K562 (cell line): ENCODE results near the gene DCUN1D3. TPM values are rescaled to one million over a fixed set of nuclear protein-coding genes. Genes with fewer than 3 reads are reported as not detected.
A peak's percentile ranks its signal among the peaks of the same experiment; 100 is the strongest.

Source experiments
- ATF7 ChIP-seq: fragments of 450-650 bp; IDR thresholded peaks from 2 replicates; pipeline ENCODE4 v1.7.1; 2014; ENCODE audit warnings: mild to moderate bottlenecking, moderate library complexity
- CHCHD3 ChIP-seq: fragments of 250-450 bp; sonication (Bioruptor Pico); IDR thresholded peaks from 2 replicates; pipeline ENCODE4 v2.1.2; 2022; ENCODE audit warnings: mild to moderate bottlenecking
- DDX20 ChIP-seq: fragments of 450-650 bp; IDR thresholded peaks from 2 replicates; pipeline ENCODE4 v1.6.1; 2016; ENCODE audit warnings: missing genetic modification characterization, low read depth, mild to moderate bottlenecking, missing compliant biosample characterization, moderate library complexity
- NR2F6 ChIP-seq: fragments of 450-650 bp; formaldehyde crosslinking; IDR thresholded peaks from 2 replicates; pipeline ENCODE4 v1.4.0; 2020; ENCODE audit warnings: mild to moderate bottlenecking
- PHF20 ChIP-seq: fragments of 450-650 bp; IDR thresholded peaks from 2 replicates; pipeline ENCODE4 v1.6.1; 2018; ENCODE audit not compliant: partially characterized antibody
- RBM34 ChIP-seq: fragments of 200-400 bp; formaldehyde crosslinking; IDR thresholded peaks from 2 replicates; pipeline ENCODE4 v1.6.1; 2018; ENCODE audit warnings: low read length, borderline replicate concordance; ENCODE audit not compliant: insufficient read depth
- RNF2 ChIP-seq: sonication (generic); IDR thresholded peaks from 2 replicates; pipeline ENCODE4 v1.6.1; 2016
- SMARCB1 ChIP-seq: IDR thresholded peaks from 2 replicates; pipeline ENCODE4 v1.6.1; 2011; ENCODE audit warnings: improper control_type of control experiment, low read depth; ENCODE audit not compliant: insufficient read length
- ZFP30 ChIP-seq: fragments of 250-450 bp; sonication (Bioruptor Pico); IDR thresholded peaks from 2 replicates; pipeline ENCODE4 v1.8.0; 2022; ENCODE audit warnings: moderate library complexity, mild to moderate bottlenecking, inconsistent platforms, borderline replicate concordance
- ZNF584 ChIP-seq: fragments of 200-800 bp; sonication (Bioruptor generic); IDR thresholded peaks from 2 replicates; pipeline ENCODE4 v1.6.1; 2016; ENCODE audit warnings: low read depth, mild to moderate bottlenecking, missing genetic modification characterization, missing compliant biosample characterization
- ZNF589 ChIP-seq: fragments of 200-800 bp; sonication (Bioruptor generic); IDR thresholded peaks from 2 replicates; pipeline ENCODE4 v1.6.1; 2016; ENCODE audit warnings: low read depth, missing genetic modification characterization, missing compliant biosample characterization
- ZNF75A ChIP-seq: fragments of 450-650 bp; formaldehyde crosslinking; IDR thresholded peaks from 2 replicates; pipeline ENCODE4 v1.4.0; 2020; ENCODE audit warnings: mild to moderate bottlenecking
- polyA plus RNA-seq, 8 experiments: library from polyadenylated mRNA; depleted of rRNA in 4 of 8; stranded (reverse) in 5 of 8; unstranded in 3 of 8; fragments of >200 nt; fragmentation: Nextera tagmentation in 2 of 8; fragmentation: Illumina TruSeq in 1 of 8; extraction: Ambion mirVana in 2 of 8; extraction: Trizol in 1 of 8; gene quantifications; 2 replicates each; pipeline versions ENCODE4 v1.2.1 to v1.2.3, GENCODE V29; 2011 to 2014; ENCODE audit warnings: inconsistent platforms in 1 of 8, missing spikeins in 1 of 8
- total RNA-seq, 7 experiments: library from RNA; depleted of rRNA in 6 of 7; stranded (reverse); fragments of >200 nt in 6 of 7; fragmentation: Illumina TruSeq in 2 of 7; extraction: Trizol in 2 of 7; gene quantifications; 2 replicates each; pipeline versions ENCODE4 v1.2.1 to v1.2.3, GENCODE V29; 2011 to 2021; ENCODE audit warnings: low replicate concordance in 1 of 7
- TF ChIP-seq, protein P1 (sequence below): sonication (generic); formaldehyde crosslinking; IDR thresholded peaks from 2 replicates; pipeline ENCODE4 v1.8.0; 2022; ENCODE audit warnings: missing genetic modification reagents, mild to moderate bottlenecking, moderate library complexity, borderline replicate concordance
- TF ChIP-seq, protein P2 (sequence below), 2 experiments: fragments of 450-650 bp; IDR thresholded peaks; 2 replicates each; pipeline ENCODE4 v1.6.1; 2016; ENCODE audit warnings: mild to moderate bottlenecking in 2 of 2, borderline replicate concordance in 1 of 2, low read depth in 1 of 2, moderate library complexity in 1 of 2
- TF ChIP-seq, protein P3 (sequence below): fragments of 450-650 bp; IDR thresholded peaks from 2 replicates; pipeline ENCODE4 v1.6.1; 2016; ENCODE audit warnings: antibody characterized with exemption

DCUN1D3 gene
- total and polyA plus RNA-seq, 9 of the 15 experiments (the other 6 are each of a cell fraction or from before 2014, with no cell fraction given): 1.0 to 4.7 (median 2.2) TPM

DNA sequence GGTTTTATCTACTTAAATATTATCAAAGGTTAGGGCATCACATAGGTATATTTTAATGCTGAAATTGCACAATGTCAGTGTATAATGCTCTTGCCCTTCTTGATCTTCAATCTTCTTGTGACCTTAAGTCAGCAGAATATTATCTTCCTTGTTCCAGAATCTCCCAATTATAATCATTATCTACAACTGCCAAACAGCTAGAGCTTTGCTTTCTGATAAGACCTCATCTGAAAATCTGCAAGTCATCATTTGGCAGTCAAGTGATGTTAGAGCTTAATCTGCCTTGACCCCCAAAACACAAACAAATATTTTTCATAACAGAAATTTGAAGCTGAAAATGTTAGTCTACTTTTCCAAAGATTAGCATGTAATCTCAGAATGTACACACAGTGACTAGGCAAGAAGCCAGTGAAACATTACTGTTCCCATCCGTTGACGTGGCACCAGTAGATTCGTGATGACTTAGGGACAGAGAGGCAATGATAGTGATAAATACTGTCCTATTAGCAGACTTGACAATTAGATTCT is 74.1 kb downstream of the DCUN1D3 start (continued):
- TF ChIP-seq, protein P1, sequence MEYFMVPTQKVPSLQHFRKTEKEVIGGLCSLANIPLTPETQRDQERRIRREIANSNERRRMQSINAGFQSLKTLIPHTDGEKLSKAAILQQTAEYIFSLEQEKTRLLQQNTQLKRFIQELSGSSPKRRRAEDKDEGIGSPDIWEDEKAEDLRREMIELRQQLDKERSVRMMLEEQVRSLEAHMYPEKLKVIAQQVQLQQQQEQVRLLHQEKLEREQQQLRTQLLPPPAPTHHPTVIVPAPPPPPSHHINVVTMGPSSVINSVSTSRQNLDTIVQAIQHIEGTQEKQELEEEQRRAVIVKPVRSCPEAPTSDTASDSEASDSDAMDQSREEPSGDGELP (CRISPR knock-in tag): no peak
- TF ChIP-seq ZNF584 (peak; percentile 41; the same call in 1 of the 2 replicates), RBM34 (no peak), ZFP30 (CRISPR knock-in tag) (0 out of 2 replicates have a peak, but pooled peaks have one; percentile 13), ZNF589 (peak; percentile 76; the same call in 1 of the 2 replicates), SMARCB1 (no peak), DDX20 (tag) (no peak), ATF7 (peak; percentile 67), CHCHD3 (CRISPR knock-in tag) (no peak), NR2F6 (CRISPR knock-in tag) (peak; percentile 87; the same call in 1 of the 2 replicates), RNF2 (no peak), PHF20 (no peak), ZNF75A (CRISPR knock-in tag) (peak; percentile 16; the same call in 1 of the 2 replicates)
- TF ChIP-seq, protein P2, sequence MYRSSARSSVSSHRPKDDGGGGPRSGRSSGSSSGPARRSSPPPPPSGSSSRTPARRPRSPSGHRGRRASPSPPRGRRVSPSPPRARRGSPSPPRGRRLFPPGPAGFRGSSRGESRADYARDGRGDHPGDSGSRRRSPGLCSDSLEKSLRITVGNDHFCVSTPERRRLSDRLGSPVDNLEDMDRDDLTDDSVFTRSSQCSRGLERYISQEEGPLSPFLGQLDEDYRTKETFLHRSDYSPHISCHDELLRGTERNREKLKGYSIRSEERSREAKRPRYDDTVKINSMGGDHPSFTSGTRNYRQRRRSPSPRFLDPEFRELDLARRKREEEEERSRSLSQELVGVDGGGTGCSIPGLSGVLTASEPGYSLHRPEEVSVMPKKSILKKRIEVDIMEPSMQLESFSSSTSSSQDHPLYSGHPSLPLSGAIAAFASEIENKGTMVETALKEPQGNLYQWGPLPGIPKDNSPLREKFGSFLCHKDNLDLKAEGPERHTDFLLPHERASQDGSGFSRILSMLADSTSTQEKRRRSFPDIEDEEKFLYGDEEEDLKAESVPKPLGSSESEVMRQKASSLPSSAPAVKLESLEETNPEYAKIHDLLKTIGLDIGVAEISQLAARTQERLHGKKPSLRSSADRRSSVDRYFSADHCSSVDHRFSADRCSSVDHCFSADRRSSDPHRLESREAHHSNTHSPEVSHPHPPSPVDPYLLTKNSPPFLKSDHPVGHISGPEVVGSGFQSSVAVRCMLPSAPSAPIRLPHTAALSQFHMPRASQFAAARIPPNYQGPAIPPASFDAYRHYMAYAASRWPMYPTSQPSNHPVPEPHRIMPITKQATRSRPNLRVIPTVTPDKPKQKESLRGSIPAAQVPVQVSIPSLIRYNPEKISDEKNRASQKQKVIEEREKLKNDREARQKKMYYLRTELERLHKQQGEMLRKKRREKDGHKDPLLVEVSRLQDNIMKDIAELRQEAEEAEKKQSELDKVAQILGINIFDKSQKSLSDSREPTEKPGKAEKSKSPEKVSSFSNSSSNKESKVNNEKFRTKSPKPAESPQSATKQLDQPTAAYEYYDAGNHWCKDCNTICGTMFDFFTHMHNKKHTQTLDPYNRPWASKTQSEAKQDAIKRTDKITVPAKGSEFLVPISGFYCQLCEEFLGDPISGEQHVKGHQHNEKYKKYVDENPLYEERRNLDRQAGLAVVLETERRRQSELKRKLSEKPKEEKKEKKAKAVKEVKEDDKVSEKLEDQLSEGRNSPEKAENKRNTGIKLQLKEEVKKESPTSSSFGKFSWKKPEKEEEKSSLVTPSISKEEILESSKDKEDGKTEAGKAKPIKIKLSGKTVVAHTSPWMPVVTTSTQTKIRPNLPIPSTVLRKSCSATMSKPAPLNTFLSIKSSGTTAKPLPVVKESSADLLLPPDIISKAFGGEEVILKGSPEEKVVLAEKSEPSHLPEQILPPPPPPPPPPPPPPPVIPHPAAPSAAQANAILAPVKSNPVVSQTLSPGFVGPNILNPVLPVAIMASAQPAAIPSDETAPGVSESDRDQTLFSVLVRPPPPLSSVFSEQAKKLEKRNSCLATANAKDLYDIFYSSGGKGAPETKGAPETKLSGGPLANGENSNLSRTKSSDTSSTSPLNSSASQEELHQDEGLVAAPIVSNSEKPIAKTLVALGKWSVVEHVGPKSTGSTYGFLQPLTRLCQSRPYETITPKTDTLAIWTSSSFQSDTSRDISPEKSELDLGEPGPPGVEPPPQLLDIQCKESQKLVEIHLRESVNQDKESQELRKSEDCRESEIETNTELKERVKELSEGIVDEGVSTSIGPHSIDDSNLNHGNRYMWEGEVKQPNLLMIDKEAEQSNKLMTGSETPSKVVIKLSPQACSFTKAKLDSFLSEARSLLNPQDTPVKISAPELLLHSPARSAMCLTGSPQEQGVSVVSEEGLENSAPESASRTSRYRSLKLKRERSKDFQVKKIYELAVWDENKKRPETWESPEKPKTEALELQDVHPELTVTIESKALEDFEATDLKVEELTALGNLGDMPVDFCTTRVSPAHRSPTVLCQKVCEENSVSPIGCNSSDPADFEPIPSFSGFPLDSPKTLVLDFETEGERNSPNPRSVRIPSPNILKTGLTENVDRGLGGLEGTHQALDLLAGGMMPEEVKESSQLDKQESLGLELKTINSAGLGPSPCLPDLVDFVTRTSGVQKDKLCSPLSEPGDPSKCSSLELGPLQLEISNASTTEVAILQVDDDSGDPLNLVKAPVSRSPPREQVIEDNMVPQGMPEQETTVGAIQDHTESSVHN (IDR thresholded peaks at IDR 0.05; ENCODE audit: borderline replicate concordance in 1 of 2, low read depth in 1 of 2): peak in 1 of 2 experiments; percentile 78; a peak in 1 of 4 replicates
- TF ChIP-seq, protein P3, sequence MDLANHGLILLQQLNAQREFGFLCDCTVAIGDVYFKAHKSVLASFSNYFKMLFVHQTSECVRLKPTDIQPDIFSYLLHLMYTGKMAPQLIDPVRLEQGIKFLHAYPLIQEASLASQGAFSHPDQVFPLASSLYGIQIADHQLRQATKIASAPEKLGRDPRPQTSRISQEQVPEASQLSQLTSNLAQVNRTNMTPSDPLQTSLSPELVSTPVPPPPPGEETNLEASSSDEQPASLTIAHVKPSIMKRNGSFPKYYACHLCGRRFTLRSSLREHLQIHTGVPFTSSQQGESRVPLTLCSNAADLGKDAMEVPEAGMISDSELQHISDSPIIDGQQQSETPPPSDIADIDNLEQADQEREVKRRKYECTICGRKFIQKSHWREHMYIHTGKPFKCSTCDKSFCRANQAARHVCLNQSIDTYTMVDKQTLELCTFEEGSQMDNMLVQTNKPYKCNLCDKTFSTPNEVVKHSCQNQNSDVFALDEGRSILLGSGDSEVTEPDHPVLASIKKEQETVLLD: no peak; the same call in 1 of the 2 replicates
